OCI-LY7 (cell line): ENCODE data around the gene PHF21B.

ENCODE experiments used
- CTCF ChIP-seq: fragments of 200-600 bp; sonication (generic); conservative IDR thresholded peaks from 2 replicates; pipeline ENCODE4 v1.5.1; 2014; ENCODE audit warnings: mild to moderate bottlenecking, antibody characterized with exemption, low read length, moderate library complexity, mixed read lengths
- EZH2phosphoT487 ChIP-seq: fragments of 200-600 bp; sonication (generic); IDR thresholded peaks from 2 replicates; pipeline ENCODE4 v1.6.1; 2018; ENCODE audit warnings: low read depth, borderline replicate concordance, mild to moderate bottlenecking, mixed run types, antibody characterized with exemption, low read length, moderate library complexity, mixed read lengths

- TF ChIP-seq CTCF (no peak), EZH2phosphoT487 (no peak)
Observed at GRCh38 chr22:44892803-44893730, 116.7 kb downstream of the PHF21B start.
